Measurements from ENCODE around the gene RNF157.

DNA sequence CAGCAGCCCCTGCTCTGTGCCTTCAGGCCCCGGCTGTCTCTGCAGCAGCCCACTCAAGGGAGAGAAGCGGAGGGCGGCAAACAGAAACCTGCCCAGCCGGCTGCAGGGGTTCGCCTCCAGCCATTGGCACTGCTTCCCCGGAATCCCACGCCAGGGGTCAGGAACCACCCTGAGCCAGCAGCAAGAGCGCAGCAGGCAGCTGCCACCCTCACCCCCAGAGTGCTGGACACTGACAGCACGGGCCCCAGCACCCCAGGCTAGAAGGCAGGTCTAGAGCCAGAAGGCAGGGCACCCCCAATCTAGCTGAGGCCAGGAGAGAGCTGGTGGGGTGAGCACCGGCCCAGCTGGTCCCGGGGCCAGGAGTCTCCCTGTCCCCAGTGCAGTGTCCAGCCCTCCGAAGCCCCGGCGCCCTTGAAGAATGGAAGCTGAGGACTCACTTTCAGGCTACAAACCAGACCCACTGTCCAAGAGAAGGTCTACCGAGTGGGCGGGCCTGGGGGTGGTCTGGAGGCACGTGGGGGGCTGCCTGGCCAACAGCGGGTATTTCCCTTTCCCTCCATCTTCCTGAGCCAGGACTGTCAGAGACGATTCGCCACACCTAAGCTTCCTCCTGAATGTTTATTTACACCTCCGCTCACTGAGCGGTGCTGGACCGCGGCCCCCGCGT is 33.3 kb upstream of the RNF157 start:
- no peak for TF ChIP-seq ZNF670 (tag by site-specific recombination; IDR thresholded peaks at IDR 0.05; ENCODE audit: low read depth)
- TF ChIP-seq ZNF18 (tag by site-specific recombination; IDR thresholded peaks at IDR 0.05) = no peak
- TF ChIP-seq, protein P1, sequence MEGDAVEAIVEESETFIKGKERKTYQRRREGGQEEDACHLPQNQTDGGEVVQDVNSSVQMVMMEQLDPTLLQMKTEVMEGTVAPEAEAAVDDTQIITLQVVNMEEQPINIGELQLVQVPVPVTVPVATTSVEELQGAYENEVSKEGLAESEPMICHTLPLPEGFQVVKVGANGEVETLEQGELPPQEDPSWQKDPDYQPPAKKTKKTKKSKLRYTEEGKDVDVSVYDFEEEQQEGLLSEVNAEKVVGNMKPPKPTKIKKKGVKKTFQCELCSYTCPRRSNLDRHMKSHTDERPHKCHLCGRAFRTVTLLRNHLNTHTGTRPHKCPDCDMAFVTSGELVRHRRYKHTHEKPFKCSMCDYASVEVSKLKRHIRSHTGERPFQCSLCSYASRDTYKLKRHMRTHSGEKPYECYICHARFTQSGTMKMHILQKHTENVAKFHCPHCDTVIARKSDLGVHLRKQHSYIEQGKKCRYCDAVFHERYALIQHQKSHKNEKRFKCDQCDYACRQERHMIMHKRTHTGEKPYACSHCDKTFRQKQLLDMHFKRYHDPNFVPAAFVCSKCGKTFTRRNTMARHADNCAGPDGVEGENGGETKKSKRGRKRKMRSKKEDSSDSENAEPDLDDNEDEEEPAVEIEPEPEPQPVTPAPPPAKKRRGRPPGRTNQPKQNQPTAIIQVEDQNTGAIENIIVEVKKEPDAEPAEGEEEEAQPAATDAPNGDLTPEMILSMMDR (tag by site-specific recombination; IDR thresholded peaks at IDR 0.05) = no peak
- TF ChIP-seq ZNF112 (tag by site-specific recombination; IDR thresholded peaks at IDR 0.05) = no peak
- TF ChIP-seq ZSCAN4 (tag by site-specific recombination; IDR thresholded peaks at IDR 0.05) = no peak
- TF ChIP-seq, protein P2, sequence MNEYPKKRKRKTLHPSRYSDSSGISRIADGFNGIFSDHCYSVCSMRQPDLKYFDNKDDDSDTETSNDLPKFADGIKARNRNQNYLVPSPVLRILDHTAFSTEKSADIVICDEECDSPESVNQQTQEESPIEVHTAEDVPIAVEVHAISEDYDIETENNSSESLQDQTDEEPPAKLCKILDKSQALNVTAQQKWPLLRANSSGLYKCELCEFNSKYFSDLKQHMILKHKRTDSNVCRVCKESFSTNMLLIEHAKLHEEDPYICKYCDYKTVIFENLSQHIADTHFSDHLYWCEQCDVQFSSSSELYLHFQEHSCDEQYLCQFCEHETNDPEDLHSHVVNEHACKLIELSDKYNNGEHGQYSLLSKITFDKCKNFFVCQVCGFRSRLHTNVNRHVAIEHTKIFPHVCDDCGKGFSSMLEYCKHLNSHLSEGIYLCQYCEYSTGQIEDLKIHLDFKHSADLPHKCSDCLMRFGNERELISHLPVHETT (tag by site-specific recombination; IDR thresholded peaks at IDR 0.05) = no peak
- TF ChIP-seq, protein P3, sequence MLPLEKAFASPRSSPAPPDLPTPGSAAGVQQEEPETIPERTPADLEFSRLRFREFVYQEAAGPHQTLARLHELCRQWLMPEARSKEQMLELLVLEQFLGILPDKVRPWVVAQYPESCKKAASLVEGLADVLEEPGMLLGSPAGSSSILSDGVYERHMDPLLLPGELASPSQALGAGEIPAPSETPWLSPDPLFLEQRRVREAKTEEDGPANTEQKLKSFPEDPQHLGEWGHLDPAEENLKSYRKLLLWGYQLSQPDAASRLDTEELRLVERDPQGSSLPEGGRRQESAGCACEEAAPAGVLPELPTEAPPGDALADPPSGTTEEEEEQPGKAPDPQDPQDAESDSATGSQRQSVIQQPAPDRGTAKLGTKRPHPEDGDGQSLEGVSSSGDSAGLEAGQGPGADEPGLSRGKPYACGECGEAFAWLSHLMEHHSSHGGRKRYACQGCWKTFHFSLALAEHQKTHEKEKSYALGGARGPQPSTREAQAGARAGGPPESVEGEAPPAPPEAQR (tag by site-specific recombination; IDR thresholded peaks at IDR 0.05) = no peak
- TF ChIP-seq ZNF768 (tag by site-specific recombination; IDR thresholded peaks at IDR 0.05) = no peak
- TF ChIP-seq SP3 (tag by site-specific recombination; IDR thresholded peaks at IDR 0.05) = no peak
- no peak for TF ChIP-seq KLF9 (tag by site-specific recombination; IDR thresholded peaks at IDR 0.05; ENCODE audit: low read depth)
- TF ChIP-seq, protein P4, sequence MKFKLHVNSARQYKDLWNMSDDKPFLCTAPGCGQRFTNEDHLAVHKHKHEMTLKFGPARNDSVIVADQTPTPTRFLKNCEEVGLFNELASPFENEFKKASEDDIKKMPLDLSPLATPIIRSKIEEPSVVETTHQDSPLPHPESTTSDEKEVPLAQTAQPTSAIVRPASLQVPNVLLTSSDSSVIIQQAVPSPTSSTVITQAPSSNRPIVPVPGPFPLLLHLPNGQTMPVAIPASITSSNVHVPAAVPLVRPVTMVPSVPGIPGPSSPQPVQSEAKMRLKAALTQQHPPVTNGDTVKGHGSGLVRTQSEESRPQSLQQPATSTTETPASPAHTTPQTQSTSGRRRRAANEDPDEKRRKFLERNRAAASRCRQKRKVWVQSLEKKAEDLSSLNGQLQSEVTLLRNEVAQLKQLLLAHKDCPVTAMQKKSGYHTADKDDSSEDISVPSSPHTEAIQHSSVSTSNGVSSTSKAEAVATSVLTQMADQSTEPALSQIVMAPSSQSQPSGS (tag by site-specific recombination; IDR thresholded peaks at IDR 0.05; ENCODE audit: low read depth) = no peak
- no peak for TF ChIP-seq ZNF561 (tag by site-specific recombination; IDR thresholded peaks at IDR 0.05; ENCODE audit: borderline replicate concordance)
- TF ChIP-seq ZNF311 (tag by site-specific recombination; IDR thresholded peaks at IDR 0.05; ENCODE audit: borderline replicate concordance) = no peak

Measured in HEK293 (cell line).